ENCODE measurements around the gene TBC1D7. TPM values are rescaled to one million over a fixed set of nuclear protein-coding genes. Genes with fewer than 3 reads are reported as not detected.

Gene TBC1D7
- total and polyA plus RNA-seq, 10 of the 15 experiments (the other 5 are each of a cell fraction or from before 2014, with no cell fraction given) = 20.1 to 65.9 (median 31.3) TPM

GRCh38 chr6:13354331-13355042 lies 26.1 kb upstream of the TBC1D7 start:
- H3K9ac ChIP-seq (ENCODE audit: control insufficient read depth, insufficient read depth, low read length) = peak overlapping the region; percentile 36; the same call in 1 of the 2 replicates
- 90% methylated on average over 13 of the region's 13 CpGs for WGBS (ENCODE audit: insufficient coverage, insufficient replicate concordance, low lambda C conversion rate, missing lambda C conversion rate)

More at GRCh38 chr6:13354331-13355042, 26.1 kb upstream of the TBC1D7 start:
- FAIRE-seq (peak; percentile 7), ATAC-seq (no peak), DNase-seq (ENCODE audit: low read depth, low spot score) (no peak)
- Histone ChIP-seq H3K4me3 (no peak overlapping the region), H2AFZ (ENCODE audit: control insufficient read depth, low read depth, low read length) (no peak overlapping the region; the same call in 1 of the 2 replicates), H3K79me2 (ENCODE audit: control insufficient read depth, insufficient read depth, low read length) (no peaks in the 10 kb centered on the region), H4K20me1 (ENCODE audit: control insufficient read depth, insufficient read depth) (no peaks in the 10 kb centered on the region), H3K27me3 (replicated peaks in 1 of 2; ENCODE audit: control insufficient read depth in 2 of 2, insufficient read depth in 2 of 2, low read length in 1 of 2) (no peaks in the 10 kb centered on the region), H3K9me3 (replicated peaks; ENCODE audit: control insufficient read depth, insufficient read depth, low read length) (no peaks in the 10 kb centered on the region), H3K27ac (ENCODE audit: control insufficient read depth, insufficient read depth) (peak overlapping the region; percentile 94), H3K36me3 (ENCODE audit: control insufficient read depth in 2 of 2, insufficient read depth in 2 of 2, low read length in 1 of 2) (no peaks in the 10 kb centered on the region), H3K4me1 (ENCODE audit: control insufficient read depth, insufficient read depth, low read length) (peaks cover 36% of the 10 kb centered on the region), H3K4me2 (ENCODE audit: control insufficient read depth, insufficient read depth) (peak overlapping the region; percentile 99)
- intact Hi-C loops (cut with micrococcal nuclease; ENCODE audit: unreplicated experiment) (loop anchor here (1.0 kb wide), 1 partner anchor 74 kb away; no protein-coding TSS in a partner anchor), in situ Hi-C loops (cut with MboI) (no loop called here)
- ChIA-PET POLR2A (interaction anchor here (0.8 to 7.0 kb wide), 8 partner anchors 13 to 409 kb away, joined by 3 to 45 read pairs (median 4); no protein-coding TSS in a partner anchor), SMC1A (ENCODE audit: uncharacterized antibody, unreplicated experiment) (interaction anchor here (0.6 to 11.1 kb wide), 22 partner anchors 9 to 410 kb away, joined by 3 to 178 read pairs (median 7); partner anchors contain the start of genes SIRT5 and TBC1D7), RAD21 (ENCODE audit: unreplicated experiment) (interaction anchor here (0.9 to 7.2 kb wide), 18 partner anchors 13 to 221 kb away, joined by 3 to 126 read pairs (median 8); partner anchors contain the start of genes SIRT5 and TBC1D7), CTCF (interaction anchor here (0.6 to 6.4 kb wide), 17 partner anchors 10 to 241 kb away, joined by 3 to 41 read pairs (median 5); partner anchors contain the start of gene SIRT5)
- no peak for TF ChIP-seq NFIC (IDR thresholded peaks at IDR 0.05; ENCODE audit: low read depth, low read length)
- TF ChIP-seq HDGF (IDR thresholded peaks at IDR 0.05) = no peak
- TF ChIP-seq CEBPZ (IDR thresholded peaks at IDR 0.05; ENCODE audit: low read depth, low read length) = no peak
- TF ChIP-seq, protein P1, sequence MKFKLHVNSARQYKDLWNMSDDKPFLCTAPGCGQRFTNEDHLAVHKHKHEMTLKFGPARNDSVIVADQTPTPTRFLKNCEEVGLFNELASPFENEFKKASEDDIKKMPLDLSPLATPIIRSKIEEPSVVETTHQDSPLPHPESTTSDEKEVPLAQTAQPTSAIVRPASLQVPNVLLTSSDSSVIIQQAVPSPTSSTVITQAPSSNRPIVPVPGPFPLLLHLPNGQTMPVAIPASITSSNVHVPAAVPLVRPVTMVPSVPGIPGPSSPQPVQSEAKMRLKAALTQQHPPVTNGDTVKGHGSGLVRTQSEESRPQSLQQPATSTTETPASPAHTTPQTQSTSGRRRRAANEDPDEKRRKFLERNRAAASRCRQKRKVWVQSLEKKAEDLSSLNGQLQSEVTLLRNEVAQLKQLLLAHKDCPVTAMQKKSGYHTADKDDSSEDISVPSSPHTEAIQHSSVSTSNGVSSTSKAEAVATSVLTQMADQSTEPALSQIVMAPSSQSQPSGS (IDR thresholded peaks at IDR 0.05; ENCODE audit: low read length) = no peak
- TF ChIP-seq, protein P2, sequence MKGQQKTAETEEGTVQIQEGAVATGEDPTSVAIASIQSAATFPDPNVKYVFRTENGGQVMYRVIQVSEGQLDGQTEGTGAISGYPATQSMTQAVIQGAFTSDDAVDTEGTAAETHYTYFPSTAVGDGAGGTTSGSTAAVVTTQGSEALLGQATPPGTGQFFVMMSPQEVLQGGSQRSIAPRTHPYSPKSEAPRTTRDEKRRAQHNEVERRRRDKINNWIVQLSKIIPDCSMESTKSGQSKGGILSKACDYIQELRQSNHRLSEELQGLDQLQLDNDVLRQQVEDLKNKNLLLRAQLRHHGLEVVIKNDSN (IDR thresholded peaks at IDR 0.05; ENCODE audit: borderline replicate concordance, extremely low read length, insufficient read depth, low read depth, low read length) = no peak
- TF ChIP-seq KAT2A (conservative IDR thresholded peaks at IDR 0.05; ENCODE audit: control insufficient read depth, low read depth, low read length) = no peak
- BruUV-seq (replicated peaks) = no TSS peak

All from GM12878 (cell line).